Measurements from ENCODE around the gene AFAP1L1.

The AFAP1L1 gene

DNA sequence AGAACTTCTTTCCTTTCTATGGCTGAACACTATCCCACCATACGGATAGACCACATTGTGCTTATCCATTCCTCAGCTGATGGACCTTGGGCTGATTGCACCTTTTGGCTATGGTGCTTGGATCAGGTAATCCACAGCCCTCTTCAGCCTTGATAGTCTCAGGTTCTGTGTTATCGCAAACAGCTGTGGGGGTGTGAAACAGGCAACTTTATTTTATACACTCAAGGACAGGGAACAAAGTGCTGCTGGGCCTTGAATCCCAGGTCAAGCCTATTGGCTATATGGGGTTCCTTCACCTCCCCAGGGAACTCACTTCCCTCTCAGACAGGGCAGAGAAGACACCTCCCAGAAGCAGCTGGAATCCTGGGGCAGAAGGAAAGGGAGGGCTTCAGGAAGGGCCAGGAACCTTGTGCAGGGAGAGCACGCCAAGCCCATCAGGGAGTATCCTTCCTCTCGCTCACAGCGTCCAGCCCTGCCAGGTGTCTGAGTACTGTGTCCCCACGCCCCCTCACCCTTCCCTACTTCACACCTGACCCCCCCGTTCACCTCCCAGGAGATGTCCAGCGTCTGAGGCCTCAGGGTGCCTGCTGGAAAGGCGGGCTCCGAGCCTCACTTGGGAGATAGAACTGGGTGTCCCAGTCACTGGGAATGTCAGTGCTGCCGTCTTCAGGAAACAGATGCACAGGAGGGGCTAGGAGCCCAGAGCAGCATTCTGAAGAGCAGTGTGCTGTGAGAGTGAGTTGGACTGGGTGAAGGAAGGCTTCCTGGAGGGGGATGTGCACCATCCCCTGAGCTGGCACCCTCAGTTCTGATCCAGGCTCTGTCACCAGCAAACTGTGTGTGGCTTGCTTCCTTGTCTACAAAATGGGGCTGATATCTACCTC, 32.8 kb downstream of the AFAP1L1 start:
- TF ChIP-seq GATA2 (IDR thresholded peaks at IDR 0.05; ENCODE audit: low read depth, low read length) = no peak

GRCh38 chr5:149309354-149309753, 37.7 kb downstream of the AFAP1L1 start:
- no peak for TF ChIP-seq GATA3 (IDR thresholded peaks at IDR 0.05; ENCODE audit: low read depth, low read length)
- TF ChIP-seq GATA2 (IDR thresholded peaks at IDR 0.05; ENCODE audit: low read depth, low read length) = no peak

DNA sequence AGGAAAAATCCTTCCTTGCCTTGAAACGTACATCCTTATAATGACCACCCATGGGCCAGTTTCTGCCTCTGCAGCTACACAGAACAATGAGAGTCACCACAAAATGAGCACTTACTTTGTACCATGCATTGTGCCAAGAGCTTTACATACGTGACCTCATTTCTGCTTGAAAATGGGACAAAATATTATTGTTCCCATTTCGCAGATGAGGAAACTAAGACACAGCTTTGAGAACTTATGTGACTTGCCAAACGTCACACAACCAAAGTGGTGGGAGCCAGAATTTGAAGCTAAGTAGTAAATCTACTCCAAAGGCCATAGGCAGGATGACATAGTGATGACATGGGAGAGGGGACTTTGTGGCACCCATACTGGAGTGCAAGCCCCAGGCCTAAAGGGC, 38.8 kb downstream of the AFAP1L1 start:
- TF ChIP-seq GATA3 (IDR thresholded peaks at IDR 0.05; ENCODE audit: low read depth, low read length) (no peak), GATA2 (IDR thresholded peaks at IDR 0.05; ENCODE audit: low read depth, low read length) (no peak)

GRCh38 chr5:149310947-149311658, 39.4 kb downstream of the AFAP1L1 start:
- TF ChIP-seq GATA2 (IDR thresholded peaks at IDR 0.05; ENCODE audit: low read depth, low read length) (no peak), GATA3 (IDR thresholded peaks at IDR 0.05; ENCODE audit: low read depth, low read length) (no peak)

DNA sequence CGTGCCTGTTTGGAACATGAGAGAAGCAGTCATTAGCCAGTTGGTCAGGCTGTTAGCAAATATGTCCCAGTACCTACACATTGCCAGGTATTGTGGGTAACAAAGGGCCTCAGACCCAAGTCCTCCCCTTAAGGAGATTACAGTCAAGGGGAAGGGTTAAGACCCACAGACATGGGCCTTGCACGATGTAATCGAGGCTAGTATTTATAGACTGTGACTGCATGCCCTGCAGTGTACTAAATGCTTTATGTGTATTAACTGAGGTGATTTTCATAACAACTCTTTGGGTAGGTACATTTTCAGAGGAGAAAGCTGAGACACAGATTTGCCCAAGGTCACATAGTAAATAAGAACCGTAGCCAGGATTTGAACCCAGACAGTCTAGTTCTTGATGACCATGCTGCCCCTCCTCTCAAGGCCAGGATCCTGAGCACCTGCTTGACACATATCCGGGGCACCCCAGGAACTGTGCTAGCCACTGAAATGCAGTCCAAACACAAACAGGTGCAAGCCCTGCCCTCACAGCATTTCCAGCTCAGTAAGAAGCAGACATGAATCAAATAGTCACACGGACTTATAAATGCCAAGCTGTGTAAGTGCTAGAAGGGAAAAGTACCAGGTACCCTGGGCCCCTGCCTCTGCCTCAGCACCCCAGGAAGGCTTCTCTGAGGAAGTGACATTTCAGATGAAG, 41.6 kb downstream of the AFAP1L1 start:
- TF ChIP-seq GATA2 (IDR thresholded peaks at IDR 0.05; ENCODE audit: low read depth, low read length) (no peak), GATA3 (IDR thresholded peaks at IDR 0.05; ENCODE audit: low read depth, low read length) (no peak)

- no peak for TF ChIP-seq GATA2 (IDR thresholded peaks at IDR 0.05; ENCODE audit: low read depth, low read length)
- TF ChIP-seq GATA3 (IDR thresholded peaks at IDR 0.05; ENCODE audit: low read depth, low read length) = no peak
Observed at GRCh38 chr5:149314571-149315111, 43.0 kb downstream of the AFAP1L1 start.

- no peak for TF ChIP-seq GATA2 (IDR thresholded peaks at IDR 0.05; ENCODE audit: low read depth, low read length)
- no peak for TF ChIP-seq GATA3 (IDR thresholded peaks at IDR 0.05; ENCODE audit: low read depth, low read length)
Observed at GRCh38 chr5:149315753-149316152, 44.1 kb downstream of the AFAP1L1 start.

GRCh38 chr5:149317281-149318048, 45.8 kb downstream of the AFAP1L1 start:
- TF ChIP-seq GATA3 (IDR thresholded peaks at IDR 0.05; ENCODE audit: low read depth, low read length) (no peak), GATA2 (IDR thresholded peaks at IDR 0.05; ENCODE audit: low read depth, low read length) (no peak)

DNA sequence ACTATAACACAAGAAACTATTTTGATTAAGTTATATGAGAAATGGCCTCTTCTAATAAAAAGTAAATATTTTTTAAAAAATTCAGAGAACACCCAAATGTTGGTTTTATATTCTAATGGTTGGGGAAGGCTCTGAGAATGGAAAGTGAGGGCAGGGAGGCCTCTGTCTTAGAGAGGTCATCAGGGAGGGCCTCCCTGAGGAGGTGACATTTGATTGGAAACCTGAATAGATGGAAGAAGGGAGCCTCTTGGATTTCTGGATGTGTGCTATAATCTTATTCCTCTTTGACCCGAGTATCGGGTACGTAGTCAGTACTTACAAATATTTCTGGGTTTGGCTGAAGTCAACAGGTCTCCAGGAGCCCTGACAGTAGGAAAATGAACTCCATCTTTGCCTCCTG, 47.5 kb downstream of the AFAP1L1 start:
- TF ChIP-seq GATA3 (IDR thresholded peaks at IDR 0.05; ENCODE audit: low read depth, low read length) (no peak), GATA2 (IDR thresholded peaks at IDR 0.05; ENCODE audit: low read depth, low read length) (no peak)

GRCh38 chr5:149320791-149321330, 49.2 kb downstream of the AFAP1L1 start:
- TF ChIP-seq GATA3 (IDR thresholded peaks at IDR 0.05; ENCODE audit: low read depth, low read length) = no peak
- TF ChIP-seq GATA2 (IDR thresholded peaks at IDR 0.05; ENCODE audit: low read depth, low read length) = no peak

- TF ChIP-seq GATA2 (IDR thresholded peaks at IDR 0.05; ENCODE audit: low read depth, low read length) (no peak), GATA3 (IDR thresholded peaks at IDR 0.05; ENCODE audit: low read depth, low read length) (no peak)
Observed at GRCh38 chr5:149322518-149322917, 50.9 kb downstream of the AFAP1L1 start.

DNA sequence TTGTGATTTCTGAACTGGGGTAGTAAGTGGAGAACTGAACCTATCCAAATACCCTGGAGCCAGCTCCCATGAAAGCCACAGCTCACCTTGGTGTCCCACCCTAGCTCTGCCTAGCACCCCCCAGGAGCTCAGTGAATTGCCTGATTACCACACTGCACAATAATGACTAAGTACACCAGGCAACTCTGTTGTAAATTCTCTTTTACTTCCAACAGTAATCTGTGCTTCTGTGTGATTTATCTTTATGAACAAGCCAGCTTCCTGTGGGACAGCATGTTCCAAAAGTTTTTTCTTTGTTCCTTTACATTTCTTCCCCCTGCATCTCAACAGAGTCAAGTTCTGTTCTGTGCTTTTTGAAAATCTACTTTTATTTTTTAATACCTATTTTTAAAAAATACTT, 51.6 kb downstream of the AFAP1L1 start:
- no peak for TF ChIP-seq GATA3 (IDR thresholded peaks at IDR 0.05; ENCODE audit: low read depth, low read length)
- TF ChIP-seq GATA2 (IDR thresholded peaks at IDR 0.05; ENCODE audit: low read depth, low read length) = no peak

DNA sequence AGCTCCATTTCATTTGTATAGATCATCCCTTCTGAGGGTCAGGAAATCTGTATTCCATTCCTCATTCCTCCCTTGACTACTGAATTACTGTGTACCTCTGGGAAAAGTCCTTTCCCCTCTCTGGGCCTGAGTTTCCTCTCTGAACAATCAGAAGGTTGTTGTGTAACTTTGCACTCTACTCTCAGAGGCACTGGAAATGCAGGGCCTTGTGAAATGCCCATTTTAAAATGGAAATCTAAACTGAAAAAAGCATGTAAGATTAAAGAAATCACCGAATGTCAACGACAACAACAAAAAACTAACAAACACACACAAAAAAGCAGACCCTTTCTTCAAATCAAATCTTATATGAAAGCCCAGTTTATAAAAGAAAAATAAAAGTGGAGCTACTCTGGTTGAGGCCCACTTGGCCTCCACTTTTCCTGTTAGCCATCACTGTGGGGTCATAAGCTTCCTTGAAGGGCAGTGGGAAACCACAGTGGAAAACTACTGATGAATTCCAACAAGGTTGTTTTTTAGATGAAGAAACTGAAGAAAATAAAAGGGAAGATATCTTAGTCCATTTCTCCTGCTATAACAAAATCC, 52.1 kb downstream of the AFAP1L1 start:
- TF ChIP-seq GATA2 (IDR thresholded peaks at IDR 0.05; ENCODE audit: low read depth, low read length) (no peak), GATA3 (IDR thresholded peaks at IDR 0.05; ENCODE audit: low read depth, low read length) (no peak)

Data from SH-SY5Y (cell line).